IMR-90 (cell line): ENCODE data around the gene SLC7A10.

Source experiments
- BHLHE40 ChIP-seq: fragments of 150-350 bp; IDR thresholded peaks from 2 replicates; pipeline ENCODE4 v1.6.1; 2016; ENCODE audit warnings: mild to moderate bottlenecking, low read depth, low read length
- CEBPB ChIP-seq: IDR thresholded peaks from 2 replicates; pipeline ENCODE4 v1.6.1; 2012; ENCODE audit warnings: low read depth, low read length, improper control_type of control experiment
- FOS ChIP-seq: fragments of 150-350 bp; IDR thresholded peaks from 2 replicates; pipeline ENCODE4 v1.6.1; 2016; ENCODE audit warnings: low read depth, low read length
- MAFK ChIP-seq: IDR thresholded peaks from 2 replicates; pipeline ENCODE4 v1.6.1; 2012; ENCODE audit warnings: low read depth, low read length, improper control_type of control experiment
- MXI1 ChIP-seq: IDR thresholded peaks from 2 replicates; pipeline ENCODE4 v1.6.1; 2012; ENCODE audit warnings: low read depth, mild to moderate bottlenecking, low read length, moderate library complexity, borderline replicate concordance
- POLR2A ChIP-seq: IDR thresholded peaks from 2 replicates; pipeline ENCODE4 v1.6.1; 2012; ENCODE audit warnings: mild to moderate bottlenecking, low read depth, low read length
- RAD21 ChIP-seq: IDR thresholded peaks from 2 replicates; pipeline ENCODE4 v1.6.1; 2012; ENCODE audit warnings: low read length, improper control_type of control experiment
- RFX5 ChIP-seq: IDR thresholded peaks from 2 replicates; pipeline ENCODE4 v1.8.0; 2012; ENCODE audit warnings: low read depth, mild to moderate bottlenecking, low read length, moderate library complexity
- SMC3 ChIP-seq: fragments of 150-350 bp; IDR thresholded peaks from 2 replicates; pipeline ENCODE4 v1.6.1; 2016; ENCODE audit warnings: low read depth, mild to moderate bottlenecking, antibody characterized with exemption, low read length, moderate library complexity
- TF ChIP-seq, protein P1 (sequence below): conservative IDR thresholded peaks from 2 replicates; pipeline ENCODE4 v1.5.1; 2012; ENCODE audit warnings: mild to moderate bottlenecking, low read depth, low read length, improper control_type of control experiment
- TF ChIP-seq, protein P2 (sequence below): fragments of 150-350 bp; IDR thresholded peaks from 2 replicates; pipeline ENCODE4 v1.6.1; 2017; ENCODE audit warnings: mild to moderate bottlenecking, antibody characterized with exemption, low read length, low read depth

DNA sequence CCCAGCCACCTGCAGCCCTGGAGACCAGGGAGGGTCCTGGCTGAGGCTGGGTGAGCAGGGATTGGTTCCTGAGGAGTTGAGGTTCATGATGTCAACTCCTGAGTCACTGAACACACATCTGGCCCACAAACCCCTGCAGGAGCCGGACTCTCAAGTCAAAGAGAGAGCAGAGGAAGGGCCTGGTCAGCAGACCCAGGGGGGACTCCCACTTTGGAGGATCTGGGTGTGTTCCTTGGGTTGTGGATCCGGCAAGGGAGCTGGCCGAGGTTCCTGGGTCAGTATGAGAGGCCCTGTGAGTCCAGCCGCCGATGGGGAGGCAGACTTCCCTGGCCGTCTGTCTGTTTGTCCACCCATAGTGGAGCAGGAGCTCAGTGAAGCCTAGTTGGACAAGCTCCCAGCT is 4.0 kb downstream of the SLC7A10 start:
- TF ChIP-seq POLR2A (no peak), RAD21 (no peak), MXI1 (no peak), FOS (no peak), RFX5 (no peak), MAFK (no peak), CEBPB (no peak), BHLHE40 (no peak), SMC3 (no peak)
- TF ChIP-seq, protein P1, sequence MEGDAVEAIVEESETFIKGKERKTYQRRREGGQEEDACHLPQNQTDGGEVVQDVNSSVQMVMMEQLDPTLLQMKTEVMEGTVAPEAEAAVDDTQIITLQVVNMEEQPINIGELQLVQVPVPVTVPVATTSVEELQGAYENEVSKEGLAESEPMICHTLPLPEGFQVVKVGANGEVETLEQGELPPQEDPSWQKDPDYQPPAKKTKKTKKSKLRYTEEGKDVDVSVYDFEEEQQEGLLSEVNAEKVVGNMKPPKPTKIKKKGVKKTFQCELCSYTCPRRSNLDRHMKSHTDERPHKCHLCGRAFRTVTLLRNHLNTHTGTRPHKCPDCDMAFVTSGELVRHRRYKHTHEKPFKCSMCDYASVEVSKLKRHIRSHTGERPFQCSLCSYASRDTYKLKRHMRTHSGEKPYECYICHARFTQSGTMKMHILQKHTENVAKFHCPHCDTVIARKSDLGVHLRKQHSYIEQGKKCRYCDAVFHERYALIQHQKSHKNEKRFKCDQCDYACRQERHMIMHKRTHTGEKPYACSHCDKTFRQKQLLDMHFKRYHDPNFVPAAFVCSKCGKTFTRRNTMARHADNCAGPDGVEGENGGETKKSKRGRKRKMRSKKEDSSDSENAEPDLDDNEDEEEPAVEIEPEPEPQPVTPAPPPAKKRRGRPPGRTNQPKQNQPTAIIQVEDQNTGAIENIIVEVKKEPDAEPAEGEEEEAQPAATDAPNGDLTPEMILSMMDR: no peak
- TF ChIP-seq, protein P2, sequence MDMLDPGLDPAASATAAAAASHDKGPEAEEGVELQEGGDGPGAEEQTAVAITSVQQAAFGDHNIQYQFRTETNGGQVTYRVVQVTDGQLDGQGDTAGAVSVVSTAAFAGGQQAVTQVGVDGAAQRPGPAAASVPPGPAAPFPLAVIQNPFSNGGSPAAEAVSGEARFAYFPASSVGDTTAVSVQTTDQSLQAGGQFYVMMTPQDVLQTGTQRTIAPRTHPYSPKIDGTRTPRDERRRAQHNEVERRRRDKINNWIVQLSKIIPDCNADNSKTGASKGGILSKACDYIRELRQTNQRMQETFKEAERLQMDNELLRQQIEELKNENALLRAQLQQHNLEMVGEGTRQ: no peak
